GM23338 (cell line): ENCODE data around the gene CACNG1. TPM values are rescaled to one million over a fixed set of nuclear protein-coding genes. Genes with fewer than 3 reads are reported as not detected.

ENCODE experiments used
- ATAC-seq: fragments of 200-7000 bp; cut with Tn5 transposase; 3 replicates; pipeline ENCODE4 v1.9.1; 2020
- DNase-seq: peaks from one replicate; pipeline ENCODE4 v3.0.0-alpha.2; 2015; ENCODE audit warnings: low spot score
- H2AFZ ChIP-seq: fragments of 200-600 bp; sonication (generic); 2 replicates; pipeline ENCODE4 v1.8.0; 2016; ENCODE audit warnings: antibody characterized with exemption, mild to moderate bottlenecking, moderate library complexity
- H3F3A ChIP-seq: fragments of 200-600 bp; sonication (generic); replicated peaks from 2 replicates; pipeline ENCODE4 v1.8.0; 2017; ENCODE audit warnings: antibody characterized with exemption, mixed run types, low read depth
- H3K27ac ChIP-seq: fragments of 200-600 bp; sonication (generic); 2 replicates; pipeline ENCODE4 v1.6.1; 2016; ENCODE audit warnings: low read depth
- H3K27me3 ChIP-seq: fragments of 200-600 bp; sonication (generic); 2 replicates; pipeline ENCODE4 v1.8.0; 2016; ENCODE audit warnings: mild to moderate bottlenecking, mixed run types, moderate library complexity; ENCODE audit not compliant: insufficient read depth
- H3K36me3 ChIP-seq: fragments of 200-600 bp; sonication (generic); 2 replicates; pipeline ENCODE4 v1.8.0; 2016; ENCODE audit warnings: mild to moderate bottlenecking; ENCODE audit not compliant: insufficient read depth
- H3K4me1 ChIP-seq: fragments of 200-600 bp; sonication (generic); 2 replicates; pipeline ENCODE4 v1.8.0; 2016; ENCODE audit warnings: mild to moderate bottlenecking, moderate library complexity; ENCODE audit not compliant: insufficient read depth
- H3K4me2 ChIP-seq: fragments of 200-600 bp; sonication (generic); 2 replicates; pipeline ENCODE4 v1.7.1; 2017; ENCODE audit warnings: mixed run types
- H3K4me3 ChIP-seq: fragments of 200-600 bp; sonication (generic); 2 replicates; pipeline ENCODE4 v1.6.1; 2016; ENCODE audit warnings: mixed run types
- H3K79me2 ChIP-seq: fragments of 200-600 bp; sonication (generic); replicated peaks from 2 replicates; pipeline ENCODE4 v1.8.0; 2017; ENCODE audit warnings: mild to moderate bottlenecking; ENCODE audit not compliant: insufficient read depth
- H3K9me2 ChIP-seq: fragments of 200-600 bp; sonication (generic); 2 replicates; pipeline ENCODE4 v1.8.0; 2017; ENCODE audit not compliant: insufficient read depth
- H4K20me1 ChIP-seq: fragments of 200-600 bp; sonication (generic); replicated peaks from 2 replicates; pipeline ENCODE4 v1.8.0; 2017; ENCODE audit warnings: mild to moderate bottlenecking; ENCODE audit not compliant: insufficient read depth
- H3K27ac Mint-ChIP-seq: 2 replicates; pipeline ENCODE4 v1.8.0; 2020; ENCODE audit warnings: inconsistent platforms, mild to moderate bottlenecking, moderate library complexity, mixed read lengths
- H3K27me3 Mint-ChIP-seq: 3 replicates; pipeline ENCODE4 v1.8.0; 2022; ENCODE audit warnings: low read depth, mild to moderate bottlenecking, moderate library complexity, mixed read lengths, inconsistent platforms; ENCODE audit not compliant: insufficient read depth, poor library complexity
- H3K36me3 Mint-ChIP-seq: 3 replicates; pipeline ENCODE4 v1.8.0; 2021; ENCODE audit warnings: low read depth, mild to moderate bottlenecking, inconsistent platforms, moderate library complexity, mixed read lengths
- H3K4me1 Mint-ChIP-seq: 3 replicates; pipeline ENCODE4 v1.8.0; 2020; ENCODE audit warnings: mild to moderate bottlenecking, inconsistent platforms, mixed read lengths
- H3K4me3 Mint-ChIP-seq: 3 replicates; pipeline ENCODE4 v1.8.0; 2021; ENCODE audit warnings: moderate library complexity, mild to moderate bottlenecking, inconsistent platforms, mixed read lengths
- H3K9me3 Mint-ChIP-seq: 3 replicates; pipeline ENCODE4 v1.8.0; 2020; ENCODE audit warnings: moderate library complexity, mild to moderate bottlenecking, inconsistent platforms, mixed read lengths
- CREB1 ChIP-seq: fragments of 250-450 bp; sonication (Bioruptor Pico); IDR thresholded peaks from 2 replicates; pipeline ENCODE4 v1.5.0; 2020; ENCODE audit warnings: low read depth, mild to moderate bottlenecking, moderate library complexity
- EZH2 ChIP-seq: fragments of 200-600 bp; sonication (generic); IDR thresholded peaks from one replicate; pipeline ENCODE4 v1.8.0; 2017; ENCODE audit warnings: antibody characterized with exemption, mild to moderate bottlenecking, low read depth; ENCODE audit not compliant: unreplicated experiment
- EZH2phosphoT487 ChIP-seq: fragments of 200-600 bp; sonication (generic); IDR thresholded peaks from one replicate; pipeline ENCODE4 v1.8.1; 2018; ENCODE audit warnings: antibody characterized with exemption; ENCODE audit not compliant: unreplicated experiment
- JUNB ChIP-seq: IDR thresholded peaks from one replicate; pipeline ENCODE4 v1.6.1; 2016; ENCODE audit warnings: antibody characterized with exemption; ENCODE audit not compliant: unreplicated experiment
- NANOG ChIP-seq: IDR thresholded peaks from 2 replicates; pipeline ENCODE4 v1.6.1; 2016; ENCODE audit warnings: antibody characterized with exemption, borderline replicate concordance
- POLR2AphosphoS5 ChIP-seq: IDR thresholded peaks from 2 replicates; pipeline ENCODE4 v1.6.1; 2016; ENCODE audit warnings: antibody characterized with exemption, low read depth
- STAT1 ChIP-seq: IDR thresholded peaks from one replicate; pipeline ENCODE4 v1.6.1; 2016; ENCODE audit warnings: antibody characterized with exemption; ENCODE audit not compliant: unreplicated experiment
- ZNF114 ChIP-seq: fragments of 250-450 bp; sonication (Bioruptor Pico); IDR thresholded peaks from 2 replicates; pipeline ENCODE4 v1.5.0; 2020; ENCODE audit warnings: mild to moderate bottlenecking, moderate library complexity
- ZNF331 ChIP-seq: fragments of 250-450 bp; sonication (Bioruptor Pico); IDR thresholded peaks from 2 replicates; pipeline ENCODE4 v1.5.0; 2020; ENCODE audit warnings: low read depth, mild to moderate bottlenecking, moderate library complexity
- polyA plus RNA-seq: library from polyadenylated mRNA; unstranded; fragments of >200 nt; fragmentation: Nextera tagmentation; extraction: Ambion mirVana; gene quantifications from 2 replicates; pipeline ENCODE4 v1.2.1, GENCODE V29; 2016
- total RNA-seq: library from RNA; depleted of rRNA; stranded (reverse); fragments of >200 nt; shearing (Covaris generic); gene quantifications from 2 replicates; pipeline ENCODE4 v1.2.3, GENCODE V29; 2014
- TF ChIP-seq, protein P1 (sequence below): IDR thresholded peaks from 2 replicates; pipeline ENCODE4 v1.6.1; 2016; ENCODE audit warnings: antibody characterized with exemption
- TF ChIP-seq, protein P2 (sequence below), 2 experiments: fragments of 200-600 bp in 1 of 2; sonication (generic) in 1 of 2; conservative IDR thresholded peaks; 2 replicates each; pipeline versions ENCODE4 v1.5.1 to v1.6.1; 2016 to 2017; ENCODE audit warnings: antibody characterized with exemption in 2 of 2, low read depth in 2 of 2, mild to moderate bottlenecking in 2 of 2, moderate library complexity in 1 of 2
- TF ChIP-seq, protein P3 (sequence below): fragments of 250-450 bp; sonication (Bioruptor Pico); IDR thresholded peaks from 2 replicates; pipeline ENCODE4 v1.5.0; 2020; ENCODE audit warnings: mild to moderate bottlenecking, moderate library complexity
- TF ChIP-seq, protein P4 (sequence below): IDR thresholded peaks from one replicate; pipeline ENCODE4 v1.6.1; 2018; ENCODE audit warnings: antibody characterized with exemption; ENCODE audit not compliant: unreplicated experiment

CACNG1 gene
- total and polyA plus RNA-seq, 2 experiments from 2014 or later: not detected

DNA sequence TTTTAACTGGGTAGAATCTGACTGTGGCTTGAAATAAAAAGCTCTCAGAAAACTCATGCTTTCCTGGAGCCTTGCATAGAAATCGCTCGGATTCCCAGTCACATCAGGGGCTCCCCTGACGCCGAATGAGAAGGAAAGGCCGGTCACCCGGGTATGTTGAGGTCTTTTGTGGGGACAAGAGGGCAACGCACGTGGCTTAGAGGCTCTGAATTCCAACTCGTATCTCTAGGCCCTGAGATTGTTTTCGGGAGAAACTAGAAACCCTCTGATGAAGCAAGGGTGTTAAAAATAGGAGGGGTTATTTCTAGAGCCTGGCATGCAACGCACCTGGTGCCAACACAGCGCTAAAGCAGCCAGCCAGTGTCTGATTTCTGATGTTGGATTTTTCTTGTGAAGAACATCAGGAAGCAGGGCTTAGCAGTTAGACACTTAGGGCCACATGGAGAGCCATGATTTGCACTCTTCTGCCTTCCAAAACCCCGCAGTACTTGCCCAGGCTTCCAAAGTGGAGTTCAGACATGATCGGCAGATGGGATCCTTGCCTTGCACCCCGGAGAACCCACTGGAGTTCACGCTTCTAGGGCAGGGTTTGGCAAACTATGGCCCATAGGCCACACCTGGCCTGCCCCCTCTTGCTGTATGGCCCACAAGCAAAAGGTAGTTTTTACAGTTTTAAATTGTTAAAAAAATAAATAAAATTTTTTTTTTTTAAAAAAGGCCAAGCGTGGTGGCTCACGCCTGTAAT is 12.6 kb downstream of the CACNG1 start:
- H3K36me3 Mint-ChIP-seq: no peaks in the 10 kb centered on the region
- Histone ChIP-seq H3K4me3 (no peak overlapping the region), H3K36me3 (no peaks in the 10 kb centered on the region)

More for the DNA sequence above, 12.6 kb downstream of the CACNG1 start:
- H3K4me1 ChIP-seq: no peaks in the 10 kb centered on the region
- no peak for DNase-seq
- H3F3A ChIP-seq: no peaks in the 10 kb centered on the region
- H3K4me3 Mint-ChIP-seq: no peak overlapping the region
- H2AFZ ChIP-seq: no peak overlapping the region
- H3K4me1 Mint-ChIP-seq: no peaks in the 10 kb centered on the region
- no peaks in the 10 kb centered on the region; the same call in 1 of the 3 replicates for H3K9me3 Mint-ChIP-seq
- no peak overlapping the region for H3K27ac ChIP-seq
- H3K27me3 ChIP-seq: no peaks in the 10 kb centered on the region
- TF ChIP-seq, protein P1, sequence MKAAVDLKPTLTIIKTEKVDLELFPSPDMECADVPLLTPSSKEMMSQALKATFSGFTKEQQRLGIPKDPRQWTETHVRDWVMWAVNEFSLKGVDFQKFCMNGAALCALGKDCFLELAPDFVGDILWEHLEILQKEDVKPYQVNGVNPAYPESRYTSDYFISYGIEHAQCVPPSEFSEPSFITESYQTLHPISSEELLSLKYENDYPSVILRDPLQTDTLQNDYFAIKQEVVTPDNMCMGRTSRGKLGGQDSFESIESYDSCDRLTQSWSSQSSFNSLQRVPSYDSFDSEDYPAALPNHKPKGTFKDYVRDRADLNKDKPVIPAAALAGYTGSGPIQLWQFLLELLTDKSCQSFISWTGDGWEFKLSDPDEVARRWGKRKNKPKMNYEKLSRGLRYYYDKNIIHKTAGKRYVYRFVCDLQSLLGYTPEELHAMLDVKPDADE: no peak
- TF ChIP-seq, protein P2, sequence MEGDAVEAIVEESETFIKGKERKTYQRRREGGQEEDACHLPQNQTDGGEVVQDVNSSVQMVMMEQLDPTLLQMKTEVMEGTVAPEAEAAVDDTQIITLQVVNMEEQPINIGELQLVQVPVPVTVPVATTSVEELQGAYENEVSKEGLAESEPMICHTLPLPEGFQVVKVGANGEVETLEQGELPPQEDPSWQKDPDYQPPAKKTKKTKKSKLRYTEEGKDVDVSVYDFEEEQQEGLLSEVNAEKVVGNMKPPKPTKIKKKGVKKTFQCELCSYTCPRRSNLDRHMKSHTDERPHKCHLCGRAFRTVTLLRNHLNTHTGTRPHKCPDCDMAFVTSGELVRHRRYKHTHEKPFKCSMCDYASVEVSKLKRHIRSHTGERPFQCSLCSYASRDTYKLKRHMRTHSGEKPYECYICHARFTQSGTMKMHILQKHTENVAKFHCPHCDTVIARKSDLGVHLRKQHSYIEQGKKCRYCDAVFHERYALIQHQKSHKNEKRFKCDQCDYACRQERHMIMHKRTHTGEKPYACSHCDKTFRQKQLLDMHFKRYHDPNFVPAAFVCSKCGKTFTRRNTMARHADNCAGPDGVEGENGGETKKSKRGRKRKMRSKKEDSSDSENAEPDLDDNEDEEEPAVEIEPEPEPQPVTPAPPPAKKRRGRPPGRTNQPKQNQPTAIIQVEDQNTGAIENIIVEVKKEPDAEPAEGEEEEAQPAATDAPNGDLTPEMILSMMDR (conservative IDR thresholded peaks at IDR 0.05; ENCODE audit: low read depth in 2 of 2): no peak
- TF ChIP-seq, protein P3, sequence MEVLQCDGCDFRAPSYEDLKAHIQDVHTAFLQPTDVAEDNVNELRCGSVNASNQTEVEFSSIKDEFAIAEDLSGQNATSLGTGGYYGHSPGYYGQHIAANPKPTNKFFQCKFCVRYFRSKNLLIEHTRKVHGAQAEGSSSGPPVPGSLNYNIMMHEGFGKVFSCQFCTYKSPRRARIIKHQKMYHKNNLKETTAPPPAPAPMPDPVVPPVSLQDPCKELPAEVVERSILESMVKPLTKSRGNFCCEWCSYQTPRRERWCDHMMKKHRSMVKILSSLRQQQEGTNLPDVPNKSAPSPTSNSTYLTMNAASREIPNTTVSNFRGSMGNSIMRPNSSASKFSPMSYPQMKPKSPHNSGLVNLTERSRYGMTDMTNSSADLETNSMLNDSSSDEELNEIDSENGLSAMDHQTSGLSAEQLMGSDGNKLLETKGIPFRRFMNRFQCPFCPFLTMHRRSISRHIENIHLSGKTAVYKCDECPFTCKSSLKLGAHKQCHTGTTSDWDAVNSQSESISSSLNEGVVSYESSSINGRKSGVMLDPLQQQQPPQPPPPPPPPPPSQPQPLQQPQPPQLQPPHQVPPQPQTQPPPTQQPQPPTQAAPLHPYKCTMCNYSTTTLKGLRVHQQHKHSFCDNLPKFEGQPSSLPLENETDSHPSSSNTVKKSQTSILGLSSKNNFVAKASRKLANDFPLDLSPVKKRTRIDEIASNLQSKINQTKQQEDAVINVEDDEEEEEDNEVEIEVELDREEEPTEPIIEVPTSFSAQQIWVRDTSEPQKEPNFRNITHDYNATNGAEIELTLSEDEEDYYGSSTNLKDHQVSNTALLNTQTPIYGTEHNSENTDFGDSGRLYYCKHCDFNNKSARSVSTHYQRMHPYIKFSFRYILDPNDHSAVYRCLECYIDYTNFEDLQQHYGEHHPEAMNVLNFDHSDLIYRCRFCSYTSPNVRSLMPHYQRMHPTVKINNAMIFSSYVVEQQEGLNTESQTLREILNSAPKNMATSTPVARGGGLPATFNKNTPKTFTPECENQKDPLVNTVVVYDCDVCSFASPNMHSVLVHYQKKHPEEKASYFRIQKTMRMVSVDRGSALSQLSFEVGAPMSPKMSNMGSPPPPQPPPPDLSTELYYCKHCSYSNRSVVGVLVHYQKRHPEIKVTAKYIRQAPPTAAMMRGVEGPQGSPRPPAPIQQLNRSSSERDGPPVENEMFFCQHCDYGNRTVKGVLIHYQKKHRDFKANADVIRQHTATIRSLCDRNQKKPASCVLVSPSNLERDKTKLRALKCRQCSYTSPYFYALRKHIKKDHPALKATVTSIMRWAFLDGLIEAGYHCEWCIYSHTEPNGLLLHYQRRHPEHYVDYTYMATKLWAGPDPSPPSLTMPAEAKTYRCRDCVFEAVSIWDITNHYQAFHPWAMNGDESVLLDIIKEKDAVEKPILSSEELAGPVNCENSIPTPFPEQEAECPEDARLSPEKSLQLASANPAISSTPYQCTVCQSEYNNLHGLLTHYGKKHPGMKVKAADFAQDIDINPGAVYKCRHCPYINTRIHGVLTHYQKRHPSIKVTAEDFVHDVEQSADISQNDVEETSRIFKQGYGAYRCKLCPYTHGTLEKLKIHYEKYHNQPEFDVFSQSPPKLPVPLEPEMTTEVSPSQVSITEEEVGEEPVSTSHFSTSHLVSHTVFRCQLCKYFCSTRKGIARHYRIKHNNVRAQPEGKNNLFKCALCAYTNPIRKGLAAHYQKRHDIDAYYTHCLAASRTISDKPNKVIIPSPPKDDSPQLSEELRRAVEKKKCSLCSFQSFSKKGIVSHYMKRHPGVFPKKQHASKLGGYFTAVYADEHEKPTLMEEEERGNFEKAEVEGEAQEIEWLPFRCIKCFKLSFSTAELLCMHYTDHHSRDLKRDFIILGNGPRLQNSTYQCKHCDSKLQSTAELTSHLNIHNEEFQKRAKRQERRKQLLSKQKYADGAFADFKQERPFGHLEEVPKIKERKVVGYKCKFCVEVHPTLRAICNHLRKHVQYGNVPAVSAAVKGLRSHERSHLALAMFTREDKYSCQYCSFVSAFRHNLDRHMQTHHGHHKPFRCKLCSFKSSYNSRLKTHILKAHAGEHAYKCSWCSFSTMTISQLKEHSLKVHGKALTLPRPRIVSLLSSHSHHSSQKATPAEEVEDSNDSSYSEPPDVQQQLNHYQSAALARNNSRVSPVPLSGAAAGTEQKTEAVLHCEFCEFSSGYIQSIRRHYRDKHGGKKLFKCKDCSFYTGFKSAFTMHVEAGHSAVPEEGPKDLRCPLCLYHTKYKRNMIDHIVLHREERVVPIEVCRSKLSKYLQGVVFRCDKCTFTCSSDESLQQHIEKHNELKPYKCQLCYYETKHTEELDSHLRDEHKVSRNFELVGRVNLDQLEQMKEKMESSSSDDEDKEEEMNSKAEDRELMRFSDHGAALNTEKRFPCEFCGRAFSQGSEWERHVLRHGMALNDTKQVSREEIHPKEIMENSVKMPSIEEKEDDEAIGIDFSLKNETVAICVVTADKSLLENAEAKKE: no peak
- TF ChIP-seq ZNF331 (CRISPR knock-in tag) (no peak), EZH2 (no peak), STAT1 (no peak), ZNF114 (CRISPR knock-in tag) (no peak), POLR2AphosphoS5 (no peak), CREB1 (CRISPR knock-in tag) (no peak), NANOG (no peak), EZH2phosphoT487 (no peak), JUNB (no peak)
- TF ChIP-seq, protein P4, sequence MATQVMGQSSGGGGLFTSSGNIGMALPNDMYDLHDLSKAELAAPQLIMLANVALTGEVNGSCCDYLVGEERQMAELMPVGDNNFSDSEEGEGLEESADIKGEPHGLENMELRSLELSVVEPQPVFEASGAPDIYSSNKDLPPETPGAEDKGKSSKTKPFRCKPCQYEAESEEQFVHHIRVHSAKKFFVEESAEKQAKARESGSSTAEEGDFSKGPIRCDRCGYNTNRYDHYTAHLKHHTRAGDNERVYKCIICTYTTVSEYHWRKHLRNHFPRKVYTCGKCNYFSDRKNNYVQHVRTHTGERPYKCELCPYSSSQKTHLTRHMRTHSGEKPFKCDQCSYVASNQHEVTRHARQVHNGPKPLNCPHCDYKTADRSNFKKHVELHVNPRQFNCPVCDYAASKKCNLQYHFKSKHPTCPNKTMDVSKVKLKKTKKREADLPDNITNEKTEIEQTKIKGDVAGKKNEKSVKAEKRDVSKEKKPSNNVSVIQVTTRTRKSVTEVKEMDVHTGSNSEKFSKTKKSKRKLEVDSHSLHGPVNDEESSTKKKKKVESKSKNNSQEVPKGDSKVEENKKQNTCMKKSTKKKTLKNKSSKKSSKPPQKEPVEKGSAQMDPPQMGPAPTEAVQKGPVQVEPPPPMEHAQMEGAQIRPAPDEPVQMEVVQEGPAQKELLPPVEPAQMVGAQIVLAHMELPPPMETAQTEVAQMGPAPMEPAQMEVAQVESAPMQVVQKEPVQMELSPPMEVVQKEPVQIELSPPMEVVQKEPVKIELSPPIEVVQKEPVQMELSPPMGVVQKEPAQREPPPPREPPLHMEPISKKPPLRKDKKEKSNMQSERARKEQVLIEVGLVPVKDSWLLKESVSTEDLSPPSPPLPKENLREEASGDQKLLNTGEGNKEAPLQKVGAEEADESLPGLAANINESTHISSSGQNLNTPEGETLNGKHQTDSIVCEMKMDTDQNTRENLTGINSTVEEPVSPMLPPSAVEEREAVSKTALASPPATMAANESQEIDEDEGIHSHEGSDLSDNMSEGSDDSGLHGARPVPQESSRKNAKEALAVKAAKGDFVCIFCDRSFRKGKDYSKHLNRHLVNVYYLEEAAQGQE: no peak
- no peaks in the 10 kb centered on the region for H4K20me1 ChIP-seq
- peaks cover 2% of the 10 kb centered on the region for H3K27me3 Mint-ChIP-seq
- H3K79me2 ChIP-seq: no peaks in the 10 kb centered on the region
- no peak for ATAC-seq
- no peak overlapping the region for H3K4me2 ChIP-seq
- H3K27ac Mint-ChIP-seq: no peak overlapping the region
- no peaks in the 10 kb centered on the region for H3K9me2 ChIP-seq
